Type B pancreatic cell (in vitro differentiated cells): ENCODE data around the gene GLT1D1. TPM values are rescaled to one million over a fixed set of nuclear protein-coding genes. Genes with fewer than 3 reads are reported as not detected.

Experiments
- DNase-seq: peaks from one replicate; pipeline ENCODE4 v3.0.0; 2021; ENCODE audit warnings: mixed read lengths; ENCODE audit not compliant: unreplicated experiment; ENCODE audit errors: extremely low spot score
- H3K27ac Mint-ChIP-seq: 2 replicates; pipeline ENCODE4 v1.8.0; 2021; ENCODE audit warnings: mild to moderate bottlenecking, mixed read lengths
- H3K27me3 Mint-ChIP-seq: 2 replicates; pipeline ENCODE4 v1.8.0; 2021; ENCODE audit warnings: mixed read lengths
- H3K36me3 Mint-ChIP-seq: 2 replicates; pipeline ENCODE4 v1.8.0; 2021; ENCODE audit warnings: mixed read lengths
- H3K4me1 Mint-ChIP-seq: one replicate; pipeline ENCODE4 v1.8.0; 2021; ENCODE audit warnings: mixed read lengths; ENCODE audit not compliant: unreplicated experiment
- H3K4me3 Mint-ChIP-seq: 2 replicates; pipeline ENCODE4 v1.8.0; 2021; ENCODE audit warnings: mild to moderate bottlenecking, mixed read lengths
- H3K9me3 Mint-ChIP-seq: 2 replicates; pipeline ENCODE4 v1.8.0; 2021; ENCODE audit warnings: mixed read lengths
- CTCF ChIP-seq: fragments of 200-600 bp; sonication (generic); conservative IDR thresholded peaks from 2 replicates; pipeline ENCODE4 v1.5.0; 2021; ENCODE audit warnings: antibody characterized with exemption, mild to moderate bottlenecking
- total RNA-seq: library from RNA; stranded (reverse); gene quantifications from 2 replicates; pipeline ENCODE4 v1.2.1, GENCODE V29; 2021; ENCODE audit warnings: low replicate concordance

Gene GLT1D1
- total RNA-seq, 1 donor from 2014 or later = 2.5 TPM

- Mint-ChIP-seq H3K9me3 (peaks cover 4% of the 10 kb centered on the region), H3K36me3 (no peaks in the 10 kb centered on the region), H3K27me3 (peaks cover 23% of the 10 kb centered on the region), H3K4me1 (no peaks in the 10 kb centered on the region), H3K4me3 (no peak overlapping the region), H3K27ac (no peak overlapping the region)
- no peak for DNase-seq
- TF ChIP-seq CTCF = no peak
These were observed 148.5 kb downstream of the GLT1D1 start for GRCh38 chr12:129001826-129002225.

GRCh38 chr12:129002427-129002826 lies 149.1 kb downstream of the GLT1D1 start:
- H3K36me3 Mint-ChIP-seq = no peaks in the 10 kb centered on the region
- no peak for TF ChIP-seq CTCF
- no peak for DNase-seq
- no peak overlapping the region for H3K27ac Mint-ChIP-seq
- no peaks in the 10 kb centered on the region for H3K4me1 Mint-ChIP-seq
- H3K27me3 Mint-ChIP-seq = peaks cover 18% of the 10 kb centered on the region
- peaks cover 4% of the 10 kb centered on the region for H3K9me3 Mint-ChIP-seq
- no peak overlapping the region for H3K4me3 Mint-ChIP-seq

DNA sequence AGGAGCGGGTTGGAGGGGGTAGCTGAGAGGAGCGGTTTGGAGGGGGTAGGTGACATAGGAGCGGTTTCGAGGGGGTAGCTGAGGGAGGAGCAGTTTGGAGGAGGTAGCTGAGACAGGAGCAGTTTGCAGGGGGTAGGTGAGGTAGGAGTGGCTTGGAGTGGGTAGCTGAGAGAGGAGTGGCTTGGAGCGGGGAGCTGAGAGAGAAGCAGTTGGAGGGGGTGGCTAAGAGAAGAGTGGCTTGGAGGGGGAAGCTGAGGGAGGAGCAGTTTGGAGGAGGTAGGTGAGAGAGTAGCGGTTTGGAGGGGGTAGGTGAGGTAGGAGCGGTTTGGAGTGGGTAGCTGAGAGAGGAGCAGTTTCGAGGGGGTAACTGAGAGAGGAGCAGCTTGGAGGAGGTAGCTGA lies 152.1 kb downstream of the GLT1D1 start:
- TF ChIP-seq CTCF = no peak
- Mint-ChIP-seq H3K4me3 (no peak overlapping the region), H3K27ac (no peak overlapping the region), H3K4me1 (no peaks in the 10 kb centered on the region), H3K27me3 (peaks cover 26% of the 10 kb centered on the region), H3K36me3 (no peaks in the 10 kb centered on the region), H3K9me3 (peaks cover 4% of the 10 kb centered on the region)
- DNase-seq = no peak

DNA sequence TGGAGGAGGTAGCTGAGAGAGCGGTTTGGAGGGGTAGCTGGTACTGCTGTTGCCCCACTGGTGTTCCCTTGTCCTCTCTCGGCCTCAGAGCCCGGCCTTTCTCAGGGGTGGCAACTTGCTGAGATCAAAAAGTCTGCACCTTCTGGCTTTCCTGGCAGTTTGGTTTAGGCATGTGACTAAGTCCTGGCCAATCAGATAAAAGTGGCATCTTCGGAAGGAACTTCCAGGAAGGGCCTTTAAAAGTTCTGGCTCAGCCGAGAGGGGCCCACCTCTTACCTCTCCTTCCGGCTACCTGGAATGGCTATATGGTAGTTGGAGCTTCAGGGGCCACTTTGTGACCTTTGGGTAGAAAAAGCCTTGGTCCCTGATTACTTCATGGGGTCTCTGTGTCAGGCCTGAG lies 152.6 kb downstream of the GLT1D1 start:
- H3K4me3 Mint-ChIP-seq = no peak overlapping the region
- H3K27me3 Mint-ChIP-seq = peaks cover 29% of the 10 kb centered on the region
- no peak overlapping the region for H3K27ac Mint-ChIP-seq
- no peaks in the 10 kb centered on the region for H3K36me3 Mint-ChIP-seq
- no peak for TF ChIP-seq CTCF
- peaks cover 4% of the 10 kb centered on the region for H3K9me3 Mint-ChIP-seq
- H3K4me1 Mint-ChIP-seq = no peaks in the 10 kb centered on the region
- DNase-seq = no peak

- Mint-ChIP-seq H3K4me1 (no peaks in the 10 kb centered on the region), H3K27me3 (peaks cover 24% of the 10 kb centered on the region), H3K27ac (no peak overlapping the region), H3K4me3 (no peak overlapping the region), H3K9me3 (no peaks in the 10 kb centered on the region), H3K36me3 (no peaks in the 10 kb centered on the region)
- no peak for DNase-seq
- no peak for TF ChIP-seq CTCF
These were observed 156.8 kb downstream of the GLT1D1 start for GRCh38 chr12:129009833-129010622.
